Activated naive CD4-positive, alpha-beta T cell treated with anti-CD3 and anti-CD28 coated beads, Interleukin-2, amount 50 U/mL, for 72 hours (primary cell): ENCODE measurements around the gene P3H2. TPM values are rescaled to one million over a fixed set of nuclear protein-coding genes. Genes with fewer than 3 reads are reported as not detected.

Source experiments
- ATAC-seq, 2 donors: fragments of 150-1000 bp; cut with Tn5 transposase; 2 replicates each; pipeline ENCODE4 v1.10.0; 2021; ENCODE audit warnings: mild to moderate bottlenecking in 2 of 2, moderate library complexity in 2 of 2
- DNase-seq, 2 donors: peaks; one replicate each; pipeline ENCODE4 v3.0.0; 2021 to 2022; ENCODE audit warnings: low spot score in 2 of 2
- H3K27ac Mint-ChIP-seq, 2 donors: one replicate each; pipeline ENCODE4 v1.8.0; 2022; ENCODE audit warnings: mild to moderate bottlenecking in 2 of 2, mixed read lengths in 2 of 2
- H3K36me3 Mint-ChIP-seq, 2 donors: one replicate each; pipeline ENCODE4 v1.8.0; 2022; ENCODE audit warnings: mixed read lengths in 2 of 2
- H3K9me3 Mint-ChIP-seq, 2 donors: one replicate each; pipeline ENCODE4 v1.8.0; 2022; ENCODE audit warnings: mixed read lengths in 2 of 2
- total RNA-seq, 2 donors: library from RNA; stranded (reverse); gene quantifications; one replicate each; pipeline ENCODE4 v1.2.3, GENCODE V29; 2022

P3H2 gene
- total RNA-seq, 2 donors from 2014 or later: not detected

DNA sequence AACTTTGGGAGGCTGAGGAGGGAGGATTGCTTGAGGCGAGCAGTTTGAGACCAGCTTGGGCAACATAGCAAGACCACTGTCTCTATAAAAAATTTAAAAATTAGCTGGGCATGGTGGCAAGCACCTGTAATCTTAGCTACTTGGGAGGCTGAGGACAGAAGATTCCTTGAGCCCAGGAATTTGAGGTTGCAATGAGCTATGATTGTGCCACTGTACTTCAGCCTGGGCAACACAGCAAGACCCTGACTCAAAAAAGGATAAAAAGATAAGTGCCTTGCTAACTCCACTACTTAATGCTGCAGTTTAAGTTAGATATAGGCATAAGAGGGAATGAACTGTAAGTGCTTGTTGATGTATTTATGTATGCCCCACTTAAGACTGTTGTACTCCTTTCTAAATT lies 102.2 kb downstream of the P3H2 start:
- ATAC-seq (no peak), DNase-seq (no peak)
- Mint-ChIP-seq H3K36me3 (no peaks in the 10 kb centered on the region), H3K27ac (no peak overlapping the region), H3K9me3 (no peaks in the 10 kb centered on the region)

DNA sequence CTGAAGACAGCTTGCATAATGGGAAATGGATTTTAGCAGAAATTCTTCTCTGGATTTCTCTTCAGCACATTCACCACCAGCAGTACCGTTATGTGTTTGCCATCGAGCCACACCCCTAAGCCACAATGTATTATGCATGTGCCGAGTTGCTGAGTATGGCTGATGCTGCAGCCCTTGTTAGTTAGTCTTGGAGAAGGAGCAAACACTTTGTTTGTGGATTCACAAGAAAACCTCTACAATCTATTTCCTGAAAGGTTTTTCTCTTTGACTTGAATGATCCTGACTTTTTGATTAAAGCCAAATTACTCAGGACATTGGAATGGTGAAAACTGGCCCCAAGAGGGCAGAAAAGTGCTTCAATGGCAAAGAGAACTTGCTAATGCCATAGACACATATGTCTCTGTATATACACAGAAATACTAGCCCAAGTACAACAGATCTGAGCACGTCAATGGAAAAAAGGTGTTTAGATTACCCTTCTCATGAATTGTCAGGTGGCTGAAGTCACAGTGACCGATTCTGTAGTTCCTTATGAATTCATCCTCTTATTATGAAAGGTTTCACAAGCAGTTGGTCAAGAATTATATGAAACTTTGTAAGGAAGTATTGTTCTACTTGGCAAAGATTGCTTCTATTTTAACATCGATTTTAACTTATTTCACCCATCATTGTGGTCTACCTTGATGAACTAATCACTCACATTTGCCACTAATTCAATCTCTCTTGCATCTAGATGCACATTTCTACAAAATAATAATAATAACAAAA lies 103.0 kb downstream of the P3H2 start:
- Mint-ChIP-seq H3K36me3 (no peaks in the 10 kb centered on the region), H3K9me3 (no peaks in the 10 kb centered on the region), H3K27ac (no peak overlapping the region)
- DNase-seq: no peak
- ATAC-seq: no peak

DNA sequence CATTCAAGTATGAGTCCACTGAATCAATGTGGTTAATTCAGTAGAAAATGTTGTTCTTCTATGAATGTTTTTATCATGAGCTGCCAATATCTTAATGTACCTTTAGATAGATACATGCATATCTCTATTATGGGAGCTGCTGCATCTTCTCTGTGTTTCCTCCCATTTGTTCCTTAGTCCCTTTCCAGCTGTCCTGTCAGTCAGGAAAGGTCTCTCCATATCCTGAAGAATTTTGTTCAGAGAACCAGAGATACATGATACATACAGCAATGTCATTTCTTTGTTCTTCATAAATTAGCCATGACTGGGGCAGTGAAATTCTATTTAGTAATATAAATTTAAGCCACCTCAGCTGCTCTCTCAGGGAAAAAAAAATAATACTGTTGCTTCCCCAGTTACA lies 103.7 kb downstream of the P3H2 start:
- Mint-ChIP-seq H3K9me3 (no peaks in the 10 kb centered on the region), H3K27ac (no peak overlapping the region), H3K36me3 (no peaks in the 10 kb centered on the region)
- no peak for DNase-seq
- no peak for ATAC-seq

DNA sequence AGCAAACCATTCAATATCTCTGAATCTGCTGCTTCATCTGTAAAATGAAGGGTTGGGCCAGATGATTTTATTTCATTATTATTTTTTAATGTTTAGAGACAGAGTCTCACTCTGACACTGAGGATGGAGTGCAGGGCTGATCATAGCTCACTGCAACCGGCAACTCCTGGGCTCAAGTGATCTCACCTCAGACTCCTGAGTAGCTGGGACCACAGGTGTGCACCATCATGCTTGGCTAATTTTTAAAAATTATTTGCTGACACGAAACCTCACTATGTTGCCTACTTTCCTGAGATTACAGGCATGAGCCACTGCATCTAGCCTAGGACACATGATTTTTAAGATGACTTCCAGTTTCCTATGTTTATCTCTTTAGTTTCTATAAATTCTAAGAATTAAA lies 105.8 kb downstream of the P3H2 start:
- Mint-ChIP-seq H3K9me3 (no peaks in the 10 kb centered on the region), H3K36me3 (no peaks in the 10 kb centered on the region), H3K27ac (no peak overlapping the region)
- no peak for DNase-seq
- no peak for ATAC-seq

DNA sequence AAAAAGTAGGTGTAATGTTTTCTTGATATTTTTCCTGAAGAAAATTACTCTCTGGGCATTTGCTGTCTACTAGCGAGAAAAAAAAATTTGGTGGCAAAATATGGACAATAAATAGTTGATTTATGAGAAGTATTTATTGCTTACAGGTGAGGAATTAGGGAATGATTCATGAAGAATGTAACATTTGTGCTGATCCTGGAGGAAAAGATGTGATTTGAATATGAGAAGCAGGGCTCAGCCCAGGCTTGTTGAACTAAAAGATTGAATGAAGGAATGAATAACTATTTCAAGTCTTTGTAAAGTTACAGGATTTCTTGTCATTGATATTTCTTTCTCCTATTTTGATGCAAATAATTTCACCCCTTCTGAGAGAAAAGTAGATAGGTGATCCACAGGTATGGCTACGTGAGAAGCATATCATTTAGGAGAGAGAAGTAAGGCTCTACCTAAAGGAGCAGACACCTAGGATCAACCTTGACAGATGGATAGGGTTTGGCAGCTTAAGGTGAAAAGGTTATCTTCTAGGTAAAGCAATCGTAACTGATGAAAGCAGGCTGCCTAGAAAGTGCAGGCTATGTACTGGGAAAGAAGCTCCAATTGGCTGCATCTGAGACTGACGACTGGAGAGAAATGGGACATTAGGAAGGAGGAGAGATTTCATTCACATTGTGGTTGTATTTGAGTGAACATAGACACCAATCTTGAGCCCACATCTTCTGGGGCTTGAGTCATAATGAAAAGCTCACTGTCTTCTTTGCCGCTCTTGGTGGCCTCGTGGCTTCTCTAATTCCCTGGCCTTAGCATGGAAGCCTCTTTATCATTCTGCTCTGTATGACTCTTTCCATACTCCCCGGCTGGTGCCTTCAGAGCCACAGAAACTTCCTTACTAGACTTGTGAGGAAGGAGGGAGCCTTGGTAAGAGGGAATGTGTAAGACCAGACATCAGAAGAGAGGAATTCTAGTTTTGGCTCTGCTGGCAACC lies 106.5 kb downstream of the P3H2 start:
- H3K9me3 Mint-ChIP-seq: no peaks in the 10 kb centered on the region
- no peak overlapping the region for H3K27ac Mint-ChIP-seq
- ATAC-seq: no peak
- H3K36me3 Mint-ChIP-seq: no peaks in the 10 kb centered on the region
- DNase-seq: no peak

DNA sequence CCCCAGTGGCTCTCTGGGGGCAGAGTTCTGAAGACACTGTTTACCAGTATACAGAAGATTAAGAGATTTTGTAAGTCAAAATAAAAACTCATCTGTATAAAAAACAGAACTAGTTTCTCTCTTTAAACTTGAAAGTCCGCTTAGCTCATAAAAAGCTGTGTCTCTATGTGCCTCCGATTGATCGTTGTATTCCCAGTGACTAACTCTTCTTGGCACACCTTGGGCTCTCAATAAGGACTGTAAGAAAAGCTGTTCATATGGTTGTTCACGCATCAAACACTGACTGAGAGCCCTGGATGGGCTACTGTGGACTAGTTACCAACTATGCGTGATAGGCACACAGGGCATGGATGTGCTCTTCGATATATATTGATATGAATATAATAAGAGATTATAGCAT lies 107.9 kb downstream of the P3H2 start:
- Mint-ChIP-seq H3K9me3 (no peaks in the 10 kb centered on the region), H3K36me3 (no peaks in the 10 kb centered on the region), H3K27ac (no peak overlapping the region)
- no peak for ATAC-seq
- no peak for DNase-seq

DNA sequence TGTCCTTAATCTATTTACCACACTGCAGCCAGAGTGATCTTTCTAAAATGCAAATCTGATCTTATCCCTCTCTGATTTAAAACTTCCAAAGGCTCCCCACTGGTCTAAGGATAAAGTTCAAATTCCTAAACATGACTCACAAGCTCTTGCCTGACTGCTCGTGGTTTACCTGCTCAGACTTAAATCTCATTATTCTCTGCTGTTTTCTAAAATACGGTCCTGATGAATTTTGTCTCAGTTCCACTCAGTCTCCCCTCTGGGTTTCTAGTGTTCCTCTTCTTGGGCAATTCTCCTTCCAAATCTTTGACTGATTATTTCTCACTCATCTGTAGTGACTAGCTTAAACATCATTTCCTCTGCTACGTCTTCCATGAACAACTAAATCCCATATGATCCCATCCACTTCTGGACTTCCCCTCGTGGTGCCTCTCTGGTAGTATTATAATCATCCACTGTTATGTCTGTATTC lies 108.3 kb downstream of the P3H2 start:
- no peak for DNase-seq
- H3K36me3 Mint-ChIP-seq: no peaks in the 10 kb centered on the region
- ATAC-seq: no peak
- no peaks in the 10 kb centered on the region for H3K9me3 Mint-ChIP-seq
- no peak overlapping the region for H3K27ac Mint-ChIP-seq

DNA sequence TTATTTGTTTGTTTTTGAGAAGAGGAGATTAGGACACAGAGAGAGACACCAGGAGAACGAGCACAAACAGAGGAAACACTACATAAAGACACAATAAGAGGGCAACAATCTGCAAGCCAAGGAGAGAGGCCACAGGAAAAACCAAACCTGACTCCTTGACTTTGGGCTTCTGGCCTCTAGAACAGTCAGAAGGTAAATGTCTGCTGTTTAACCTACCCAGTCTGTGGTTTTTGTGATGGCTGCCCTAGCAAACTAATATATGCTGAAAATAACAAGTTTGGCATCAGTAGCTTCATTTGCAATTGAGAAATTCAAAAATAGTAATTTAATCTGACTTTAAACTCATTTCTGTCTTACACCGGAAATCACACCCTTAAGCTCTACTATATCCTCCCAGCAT lies 110.2 kb downstream of the P3H2 start:
- no peak for DNase-seq
- ATAC-seq: no peak
- Mint-ChIP-seq H3K27ac (no peak overlapping the region), H3K36me3 (no peaks in the 10 kb centered on the region), H3K9me3 (no peaks in the 10 kb centered on the region)

DNA sequence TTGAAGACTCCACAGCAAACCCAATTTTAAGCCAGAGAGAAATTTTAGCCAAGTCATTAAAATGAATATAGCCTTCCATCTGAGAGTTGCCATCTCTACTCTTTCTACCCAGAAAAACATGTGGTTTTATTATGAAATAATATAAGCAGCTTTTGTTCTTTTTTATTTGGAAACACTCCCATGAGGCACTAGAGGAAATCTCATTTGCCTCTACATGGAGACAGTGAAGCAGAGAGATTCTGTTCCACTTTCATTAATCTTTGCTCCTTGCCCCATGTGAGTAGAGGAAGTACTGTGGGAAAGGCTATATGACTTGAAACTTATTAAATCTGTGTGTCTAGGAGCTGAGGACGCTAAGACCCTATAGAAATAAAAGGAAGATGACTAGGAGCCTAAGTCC lies 111.1 kb downstream of the P3H2 start:
- DNase-seq (no peak), ATAC-seq (no peak)
- H3K9me3 Mint-ChIP-seq: no peaks in the 10 kb centered on the region
- no peak overlapping the region for H3K27ac Mint-ChIP-seq
- H3K36me3 Mint-ChIP-seq: no peaks in the 10 kb centered on the region

DNA sequence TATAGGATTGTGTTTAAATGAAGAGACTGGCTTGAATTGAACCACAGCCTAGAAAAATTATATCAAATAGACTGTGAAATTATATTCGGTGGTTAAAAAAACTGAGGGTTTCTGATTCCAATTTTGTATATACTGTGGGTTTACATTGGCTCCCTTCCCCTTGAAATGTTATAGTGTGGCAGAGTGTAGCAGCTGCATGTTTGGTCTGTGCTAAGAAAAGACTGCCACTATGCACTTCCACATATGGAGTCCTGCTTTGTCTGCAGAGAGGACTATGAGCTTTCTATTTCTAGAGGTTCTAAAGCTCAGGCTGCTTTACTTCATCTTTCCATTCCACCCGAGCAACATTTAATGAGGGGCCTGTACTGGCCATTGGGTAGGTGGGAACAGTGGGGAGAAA lies 112.3 kb downstream of the P3H2 start:
- no peak overlapping the region for H3K27ac Mint-ChIP-seq
- DNase-seq: no peak
- no peak for ATAC-seq
- H3K36me3 Mint-ChIP-seq: no peaks in the 10 kb centered on the region
- H3K9me3 Mint-ChIP-seq: no peaks in the 10 kb centered on the region

DNA sequence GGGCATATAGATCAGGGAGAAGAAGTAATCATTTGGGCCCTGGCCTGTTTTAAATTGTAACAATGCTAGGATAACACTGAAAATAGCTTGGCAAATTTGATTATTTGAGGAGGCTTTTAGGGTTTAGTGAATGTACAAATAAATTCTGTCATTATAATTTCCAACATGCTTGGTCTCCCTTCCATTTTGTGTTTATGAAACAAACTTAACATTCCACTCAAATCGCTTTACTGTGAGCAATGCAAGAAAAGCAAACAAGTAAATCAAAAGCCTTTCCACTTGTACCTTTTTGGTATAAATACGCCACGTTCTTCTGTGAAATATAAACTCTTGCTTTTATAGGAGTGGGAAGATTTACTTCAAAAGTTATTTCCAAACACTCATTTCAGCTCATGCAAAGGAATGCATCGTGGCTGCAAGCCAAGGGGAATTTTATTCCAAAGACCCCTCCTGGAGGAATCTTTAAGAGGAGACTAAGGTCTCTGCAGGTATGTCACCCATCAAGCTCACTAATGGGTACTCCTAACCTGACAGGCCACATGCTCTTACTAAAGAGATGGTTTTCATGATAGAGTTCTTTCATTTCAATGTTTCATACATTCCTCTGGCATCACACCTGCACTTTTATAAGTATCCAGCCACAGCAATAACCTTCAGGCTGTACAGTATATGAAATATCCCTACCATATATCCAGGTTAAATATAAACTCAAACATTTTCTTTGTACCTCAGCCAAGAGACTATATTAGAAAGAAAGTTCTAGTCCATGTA lies 115.2 kb downstream of the P3H2 start:
- ATAC-seq: no peak
- Mint-ChIP-seq H3K27ac (no peak overlapping the region), H3K9me3 (no peaks in the 10 kb centered on the region), H3K36me3 (no peaks in the 10 kb centered on the region)
- DNase-seq: no peak

DNA sequence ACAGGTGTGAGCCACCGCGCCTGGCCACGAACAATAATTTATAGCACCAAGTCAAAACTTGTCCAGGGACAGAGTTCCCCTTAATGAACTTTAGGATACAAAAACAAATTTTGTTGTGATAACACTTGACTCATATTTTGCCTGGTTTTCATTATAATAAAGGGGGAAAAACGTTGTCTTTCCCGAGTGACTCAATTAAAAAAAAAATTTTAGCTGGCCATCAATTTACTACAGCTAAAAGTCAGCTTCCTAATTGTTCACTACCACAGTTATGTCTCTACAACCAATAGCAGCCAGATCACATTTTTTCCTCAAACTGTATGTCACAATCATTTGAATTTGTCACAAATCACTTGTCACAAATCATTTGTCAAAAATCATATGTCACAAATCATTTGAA lies 116.0 kb downstream of the P3H2 start:
- no peaks in the 10 kb centered on the region for H3K9me3 Mint-ChIP-seq
- H3K27ac Mint-ChIP-seq: no peak overlapping the region
- no peak for ATAC-seq
- no peak for DNase-seq
- H3K36me3 Mint-ChIP-seq: no peaks in the 10 kb centered on the region

DNA sequence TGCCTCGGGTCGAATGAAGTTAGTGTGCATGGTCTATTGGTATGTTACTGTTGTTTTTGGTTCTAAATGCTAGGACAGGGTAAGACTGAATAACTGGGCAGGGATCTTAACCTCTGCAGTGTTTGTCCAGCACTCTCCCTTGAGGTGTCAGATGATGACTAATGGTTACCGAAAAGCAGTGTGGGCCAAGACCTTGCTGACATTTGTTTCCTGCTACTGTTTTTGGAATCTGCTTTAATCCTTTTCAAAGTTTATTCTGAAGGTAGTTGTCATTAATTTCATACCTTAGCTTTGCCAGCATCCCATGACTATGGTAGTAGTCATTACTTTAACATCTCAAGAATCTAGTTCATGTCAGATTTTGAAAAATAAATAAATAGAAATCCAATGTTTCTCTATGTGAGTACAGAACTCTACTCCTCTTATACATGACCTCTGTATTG lies 117.0 kb downstream of the P3H2 start:
- DNase-seq (no peak), ATAC-seq (no peak)
- Mint-ChIP-seq H3K36me3 (no peaks in the 10 kb centered on the region), H3K9me3 (no peaks in the 10 kb centered on the region), H3K27ac (no peak overlapping the region)

DNA sequence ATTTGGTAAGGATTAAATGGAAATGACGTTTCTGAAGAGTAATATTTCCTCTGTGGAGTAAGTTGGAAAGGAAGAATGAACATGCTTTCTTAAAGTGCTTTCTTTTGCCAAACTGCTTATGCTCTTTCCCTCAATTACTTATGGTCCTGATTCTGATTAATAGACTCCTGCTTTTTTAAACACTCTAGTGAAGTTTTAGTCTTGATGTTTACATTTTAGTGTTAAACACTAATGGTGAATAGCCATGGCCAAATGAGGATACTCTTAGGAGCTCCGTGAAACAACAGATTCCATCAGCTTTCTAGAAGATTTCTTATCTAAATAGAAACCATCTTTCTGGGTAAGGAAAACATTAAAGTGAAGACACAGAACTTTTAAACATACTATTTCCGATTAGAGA lies 117.6 kb downstream of the P3H2 start:
- H3K9me3 Mint-ChIP-seq: no peaks in the 10 kb centered on the region
- no peak overlapping the region for H3K27ac Mint-ChIP-seq

DNA sequence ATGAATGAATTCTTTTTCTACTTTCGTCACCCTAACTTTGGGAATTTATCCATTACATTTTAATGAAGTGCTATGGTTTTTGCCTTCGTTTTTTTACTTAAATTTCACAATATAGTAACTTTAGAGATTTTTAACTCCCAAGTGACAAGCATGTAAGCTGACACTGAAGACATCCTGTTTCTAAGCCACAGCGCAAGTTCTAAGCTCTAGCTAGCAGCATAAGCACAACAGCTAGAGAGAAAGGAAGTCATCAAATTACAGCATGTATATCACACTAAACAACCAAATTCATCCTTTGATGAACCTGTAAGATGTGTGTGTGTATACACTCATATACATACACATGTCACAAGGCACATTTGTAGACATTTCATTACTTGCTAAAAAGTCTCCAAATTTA lies 119.3 kb downstream of the P3H2 start:
- Mint-ChIP-seq H3K9me3 (no peaks in the 10 kb centered on the region), H3K36me3 (no peaks in the 10 kb centered on the region), H3K27ac (no peak overlapping the region)
- ATAC-seq (no peak), DNase-seq (no peak)

More for the DNA sequence above, 117.6 kb downstream of the P3H2 start:
- DNase-seq (no peak), ATAC-seq (no peak)
- H3K36me3 Mint-ChIP-seq: no peaks in the 10 kb centered on the region

DNA sequence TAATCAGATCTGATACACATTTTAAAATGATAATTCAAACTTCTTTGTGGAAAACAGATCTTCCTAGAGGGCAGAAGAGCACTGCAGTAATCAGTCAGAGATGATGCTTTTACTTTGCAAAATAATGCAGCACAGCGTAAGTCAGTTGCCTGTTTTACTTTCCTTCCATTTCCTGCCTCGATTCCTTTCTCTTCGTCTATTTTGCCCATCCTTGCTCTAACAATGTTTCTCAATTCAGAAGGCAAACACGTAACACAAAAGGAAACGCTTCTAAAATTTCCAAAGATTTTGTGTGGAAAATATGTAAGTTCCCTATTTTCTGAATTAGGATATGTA lies 119.9 kb downstream of the P3H2 start:
- DNase-seq: no peak
- Mint-ChIP-seq H3K27ac (no peak overlapping the region), H3K9me3 (no peaks in the 10 kb centered on the region), H3K36me3 (no peaks in the 10 kb centered on the region)
- no peak for ATAC-seq
